HG03139 (cell line): Measurements from ENCODE around the gene KANK4.

Source experiments
- ATAC-seq: cut with Tn5 transposase; IDR thresholded peaks from one replicate; pipeline ENCODE4 v1.9.1; 2021; ENCODE audit not compliant: unreplicated experiment

The KANK4 gene

GRCh38 chr1:62212411-62212810 is 106.8 kb downstream of the KANK4 start:
- no peak for ATAC-seq

GRCh38 chr1:62210960-62211359 is 108.3 kb downstream of the KANK4 start:
- ATAC-seq: no peak

- no peak for ATAC-seq
Observed at GRCh38 chr1:62209931-62210595, 109.2 kb downstream of the KANK4 start.

GRCh38 chr1:62208970-62209369 is 110.3 kb downstream of the KANK4 start:
- no peak for ATAC-seq

GRCh38 chr1:62208087-62208486 is 111.1 kb downstream of the KANK4 start:
- no peak for ATAC-seq

- ATAC-seq: no peak
Observed at GRCh38 chr1:62207187-62207586, 112.0 kb downstream of the KANK4 start.

- ATAC-seq: no peak
Observed at GRCh38 chr1:62198781-62199125, 120.5 kb downstream of the KANK4 start.

GRCh38 chr1:62198069-62198780 is 121.0 kb downstream of the KANK4 start:
- no peak for ATAC-seq

GRCh38 chr1:62196086-62196690 is 123.0 kb downstream of the KANK4 start:
- no peak for ATAC-seq

- ATAC-seq: no peak
Observed at GRCh38 chr1:62194651-62195544, 124.3 kb downstream of the KANK4 start, which contains the start of gene L1TD1. TSS of gene L1TD1 (plus strand) at chr1:62194849. CDS start at chr1:62206629, 11,780 bp downstream.

GRCh38 chr1:62188111-62188510 is 131.1 kb downstream of the KANK4 start:
- ATAC-seq: no peak

- no peak for ATAC-seq
Observed at GRCh38 chr1:62187548-62187947, 131.7 kb downstream of the KANK4 start.
